ENCODE measurements around the gene IQSEC1. TPM values are rescaled to one million over a fixed set of nuclear protein-coding genes. Genes with fewer than 3 reads are reported as not detected.
"Not testable (repeated sequence)": the region's sequence is repeated elsewhere in the genome, so short reads cannot be mapped to it uniquely, and the experiment has no call there.

IQSEC1 gene
- polyA plus RNA-seq, 1 donor (not counting 4 experiments of a cell fraction or from before 2014, with no cell fraction given): 2.8 TPM

- dilution Hi-C loops (cut with MboI; ENCODE audit: extremely low pct_ligation_motif_present, low sequenced_read_pairs): no loop called here
- H3K4me2 ChIP-seq (ENCODE audit: control insufficient read depth, extremely low read depth, insufficient read depth, low read depth, low read length): no peak overlapping the region
- no peak overlapping the region for H2AFZ ChIP-seq (ENCODE audit: control insufficient read depth, low read length)
- no peak overlapping the region for H3K4me3 ChIP-seq (ENCODE audit: control insufficient read depth in 2 of 3, extremely low read depth in 1 of 3, insufficient read depth in 2 of 3, low read depth in 1 of 3, low read length in 3 of 3)
- peaks cover 5% of the 10 kb centered on the region for H3K4me1 ChIP-seq (ENCODE audit: control insufficient read depth, extremely low read depth, insufficient read depth, low read length)
- peaks cover 4% of the 10 kb centered on the region for H3K27me3 ChIP-seq (ENCODE audit: control insufficient read depth, extremely low read depth, insufficient read depth, low read length)
- DNase-seq (ENCODE audit: low read depth, low spot score) (no peak), FAIRE-seq (no peak)
- no peaks in the 10 kb centered on the region for H3K36me3 ChIP-seq (ENCODE audit: control insufficient read depth in 2 of 2, extremely low read depth in 1 of 2, insufficient read depth in 2 of 2, low read length in 2 of 2)
- no peak for TF ChIP-seq EZH2 (IDR thresholded peaks at IDR 0.05; ENCODE audit: low read length)
- TF ChIP-seq, protein P1, sequence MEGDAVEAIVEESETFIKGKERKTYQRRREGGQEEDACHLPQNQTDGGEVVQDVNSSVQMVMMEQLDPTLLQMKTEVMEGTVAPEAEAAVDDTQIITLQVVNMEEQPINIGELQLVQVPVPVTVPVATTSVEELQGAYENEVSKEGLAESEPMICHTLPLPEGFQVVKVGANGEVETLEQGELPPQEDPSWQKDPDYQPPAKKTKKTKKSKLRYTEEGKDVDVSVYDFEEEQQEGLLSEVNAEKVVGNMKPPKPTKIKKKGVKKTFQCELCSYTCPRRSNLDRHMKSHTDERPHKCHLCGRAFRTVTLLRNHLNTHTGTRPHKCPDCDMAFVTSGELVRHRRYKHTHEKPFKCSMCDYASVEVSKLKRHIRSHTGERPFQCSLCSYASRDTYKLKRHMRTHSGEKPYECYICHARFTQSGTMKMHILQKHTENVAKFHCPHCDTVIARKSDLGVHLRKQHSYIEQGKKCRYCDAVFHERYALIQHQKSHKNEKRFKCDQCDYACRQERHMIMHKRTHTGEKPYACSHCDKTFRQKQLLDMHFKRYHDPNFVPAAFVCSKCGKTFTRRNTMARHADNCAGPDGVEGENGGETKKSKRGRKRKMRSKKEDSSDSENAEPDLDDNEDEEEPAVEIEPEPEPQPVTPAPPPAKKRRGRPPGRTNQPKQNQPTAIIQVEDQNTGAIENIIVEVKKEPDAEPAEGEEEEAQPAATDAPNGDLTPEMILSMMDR (optimal IDR thresholded peaks at IDR 0.05 in 1 of 3, IDR thresholded peaks at IDR 0.05 in 1 of 3, conservative IDR thresholded peaks at IDR 0.05 in 1 of 3; ENCODE audit: extremely low read depth in 1 of 3, insufficient read depth in 2 of 3, low read length in 3 of 3): no peak
- no peaks in the 10 kb centered on the region for H4K20me1 ChIP-seq (ENCODE audit: control insufficient read depth, extremely low read depth, insufficient read depth, low read length)
- no peaks in the 10 kb centered on the region for H3K9me3 ChIP-seq (ENCODE audit: control insufficient read depth, low read depth, low read length)
- H3K9me1 ChIP-seq (ENCODE audit: control insufficient read depth, extremely low read depth, insufficient read depth, low read length): no peaks in the 10 kb centered on the region
- no peak overlapping the region for H3K9ac ChIP-seq (ENCODE audit: control insufficient read depth, extremely low read depth, insufficient read depth, low read length)
- H3K79me2 ChIP-seq (ENCODE audit: control insufficient read depth, insufficient read depth, low read length): no peaks in the 10 kb centered on the region
- no peak overlapping the region for H3K27ac ChIP-seq (ENCODE audit: control insufficient read depth, insufficient read depth, low read length)
Measured at GRCh38 chr3:12854565-12854964, 218.7 kb downstream of the IQSEC1 start.

DNA sequence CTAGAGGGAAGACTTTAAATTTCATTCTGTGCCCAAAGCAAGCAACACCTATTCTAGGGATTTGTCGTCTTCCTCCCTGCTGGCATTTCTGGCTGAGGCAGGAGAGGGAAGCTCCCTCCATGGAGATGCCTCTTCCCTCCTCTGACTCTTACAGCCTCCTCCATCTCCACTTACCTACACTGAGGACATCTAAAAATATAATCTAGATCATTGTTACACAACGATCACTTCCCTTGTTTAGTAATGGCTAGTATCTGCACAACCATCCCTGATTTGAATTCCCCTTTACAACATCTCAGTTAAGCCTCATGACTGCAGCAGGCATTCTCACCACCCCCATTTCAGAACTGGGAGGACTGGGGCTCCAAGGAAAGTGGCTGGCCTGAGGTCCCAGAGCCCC lies 219.4 kb downstream of the IQSEC1 start:
- H3K36me3 ChIP-seq (ENCODE audit: control insufficient read depth in 2 of 2, extremely low read depth in 1 of 2, insufficient read depth in 2 of 2, low read length in 2 of 2); H4K20me1 ChIP-seq (ENCODE audit: control insufficient read depth, extremely low read depth, insufficient read depth, low read length); H3K4me1 ChIP-seq (ENCODE audit: control insufficient read depth, extremely low read depth, insufficient read depth, low read length); H3K9me1 ChIP-seq (ENCODE audit: control insufficient read depth, extremely low read depth, insufficient read depth, low read length); DNase-seq (ENCODE audit: low read depth, low spot score); H3K79me2 ChIP-seq (ENCODE audit: control insufficient read depth, insufficient read depth, low read length); H3K27me3 ChIP-seq (ENCODE audit: control insufficient read depth, extremely low read depth, insufficient read depth, low read length); H3K9ac ChIP-seq (ENCODE audit: control insufficient read depth, extremely low read depth, insufficient read depth, low read length); FAIRE-seq; H3K9me3 ChIP-seq (ENCODE audit: control insufficient read depth, low read depth, low read length); H3K27ac ChIP-seq (ENCODE audit: control insufficient read depth, insufficient read depth, low read length); H3K4me3 ChIP-seq (ENCODE audit: control insufficient read depth in 2 of 3, extremely low read depth in 1 of 3, insufficient read depth in 2 of 3, low read depth in 1 of 3, low read length in 3 of 3); dilution Hi-C loops (cut with MboI; ENCODE audit: extremely low pct_ligation_motif_present, low sequenced_read_pairs); H3K4me2 ChIP-seq (ENCODE audit: control insufficient read depth, extremely low read depth, insufficient read depth, low read depth, low read length); H2AFZ ChIP-seq (ENCODE audit: control insufficient read depth, low read length): not testable (repeated sequence)

GRCh38 chr3:12852201-12852600 lies 221.0 kb downstream of the IQSEC1 start:
- H3K4me1 ChIP-seq (ENCODE audit: control insufficient read depth, extremely low read depth, insufficient read depth, low read length): peaks cover 5% of the 10 kb centered on the region
- H3K9ac ChIP-seq (ENCODE audit: control insufficient read depth, extremely low read depth, insufficient read depth, low read length): no peak overlapping the region
- no peaks in the 10 kb centered on the region for H3K9me1 ChIP-seq (ENCODE audit: control insufficient read depth, extremely low read depth, insufficient read depth, low read length)
- TF ChIP-seq EZH2 (IDR thresholded peaks at IDR 0.05; ENCODE audit: low read length): no peak
- TF ChIP-seq, protein P1 (optimal IDR thresholded peaks at IDR 0.05 in 1 of 3, IDR thresholded peaks at IDR 0.05 in 1 of 3, conservative IDR thresholded peaks at IDR 0.05 in 1 of 3; ENCODE audit: extremely low read depth in 1 of 3, insufficient read depth in 2 of 3, low read length in 3 of 3): no peak
- no peaks in the 10 kb centered on the region for H3K36me3 ChIP-seq (ENCODE audit: control insufficient read depth in 2 of 2, extremely low read depth in 1 of 2, insufficient read depth in 2 of 2, low read length in 2 of 2)
- no peak for DNase-seq (ENCODE audit: low read depth, low spot score)
- no peak overlapping the region for H3K27ac ChIP-seq (ENCODE audit: control insufficient read depth, insufficient read depth, low read length)
- H4K20me1 ChIP-seq (ENCODE audit: control insufficient read depth, extremely low read depth, insufficient read depth, low read length): no peaks in the 10 kb centered on the region
- no peak overlapping the region for H2AFZ ChIP-seq (ENCODE audit: control insufficient read depth, low read length)
- H3K27me3 ChIP-seq (ENCODE audit: control insufficient read depth, extremely low read depth, insufficient read depth, low read length): peaks cover 4% of the 10 kb centered on the region
- H3K4me3 ChIP-seq (ENCODE audit: control insufficient read depth in 2 of 3, extremely low read depth in 1 of 3, insufficient read depth in 2 of 3, low read depth in 1 of 3, low read length in 3 of 3): no peak overlapping the region
- H3K9me3 ChIP-seq (ENCODE audit: control insufficient read depth, low read depth, low read length): no peaks in the 10 kb centered on the region
- H3K4me2 ChIP-seq (ENCODE audit: control insufficient read depth, extremely low read depth, insufficient read depth, low read depth, low read length): no peak overlapping the region
- no peaks in the 10 kb centered on the region for H3K79me2 ChIP-seq (ENCODE audit: control insufficient read depth, insufficient read depth, low read length)
- FAIRE-seq: no peak
- dilution Hi-C loops (cut with MboI; ENCODE audit: extremely low pct_ligation_motif_present, low sequenced_read_pairs): no loop called here
